CD14-positive monocyte (primary cell): Measurements from ENCODE around the gene FMR1NB. TPM values are rescaled to one million over a fixed set of nuclear protein-coding genes. Genes with fewer than 3 reads are reported as not detected.

Source experiments
- DNase-seq, 3 donors: peaks; one replicate each; pipeline ENCODE4 v3.0.0-alpha.2; 2011 to 2022
- H2AFZ ChIP-seq: 2 replicates; pipeline ENCODE4 v1.6.0; 2012; ENCODE audit warnings: mild to moderate bottlenecking, low read depth, low read length, inconsistent platforms; ENCODE audit not compliant: insufficient read depth, poor library complexity, severe bottlenecking
- H3K27ac ChIP-seq, 2 donors: 1 replicate in 1 of 2; 2 replicates in 1 of 2; pipeline ENCODE4 v1.5.1; 2012 to 2013; ENCODE audit warnings: low read length in 2 of 2, control low read depth in 1 of 2, inconsistent platforms in 1 of 2, low read depth in 1 of 2, mild to moderate bottlenecking in 1 of 2
- H3K27me3 ChIP-seq, 2 donors: one replicate each; pipeline versions ENCODE4 v1.6.0 to v1.6.1; 2011 to 2013; ENCODE audit warnings: low read length in 2 of 2; ENCODE audit not compliant: control insufficient read depth in 2 of 2, insufficient read depth in 2 of 2
- H3K36me3 ChIP-seq, 2 donors: replicated peaks in 1 of 2; 1 replicate in 1 of 2; 2 replicates in 1 of 2; pipeline versions ENCODE4 v1.5.1 to v1.6.1; 2012 to 2013; ENCODE audit warnings: low read length in 2 of 2, control low read depth in 1 of 2, inconsistent platforms in 1 of 2, mild to moderate bottlenecking in 1 of 2; ENCODE audit not compliant: insufficient read depth in 2 of 2, control insufficient read depth in 1 of 2
- H3K4me1 ChIP-seq, 2 donors: 1 replicate in 1 of 2; 2 replicates in 1 of 2; pipeline versions ENCODE4 v1.5.1 to v1.6.1; 2012 to 2013; ENCODE audit warnings: low read length in 2 of 2, control low read depth in 1 of 2, inconsistent platforms in 1 of 2, mild to moderate bottlenecking in 1 of 2, moderate library complexity in 1 of 2; ENCODE audit not compliant: insufficient read depth in 2 of 2, control insufficient read depth in 1 of 2
- H3K4me2 ChIP-seq: replicated peaks from 2 replicates; pipeline ENCODE3; 2012; ENCODE audit warnings: low read length, moderate library complexity, mild to moderate bottlenecking; ENCODE audit not compliant: poor library complexity, severe bottlenecking; ENCODE audit errors: extremely low read depth
- H3K4me3 ChIP-seq, 3 experiments: fragments of 200-600 bp in 1 of 3; sonication (generic) in 1 of 3; replicated peaks in 1 of 3; 1 replicate in 2 of 3; 2 replicates in 1 of 3; pipeline ENCODE4 v1.5.1; 2011 to 2013; ENCODE audit warnings: low read length in 3 of 3, mild to moderate bottlenecking in 3 of 3, control low read depth in 2 of 3, low read depth in 2 of 3, inconsistent platforms in 1 of 3, moderate library complexity in 1 of 3
- H3K79me2 ChIP-seq: 2 replicates; pipeline ENCODE4 v1.6.0; 2012; ENCODE audit warnings: mild to moderate bottlenecking, control low read depth, inconsistent platforms, low read length, moderate library complexity; ENCODE audit not compliant: insufficient read depth
- H3K9ac ChIP-seq: 2 replicates; pipeline ENCODE4 v1.6.0; 2017; ENCODE audit warnings: low read length, mild to moderate bottlenecking; ENCODE audit not compliant: insufficient read depth, poor library complexity, severe bottlenecking
- H3K9me3 ChIP-seq, 2 donors: replicated peaks in 1 of 2; 1 replicate in 1 of 2; 2 replicates in 1 of 2; pipeline versions ENCODE4 v1.5.1 to v1.6.1; 2012 to 2013; ENCODE audit warnings: low read length in 2 of 2, control low read depth in 1 of 2; ENCODE audit not compliant: control insufficient read depth in 1 of 2, insufficient read depth in 1 of 2
- H4K20me1 ChIP-seq: 2 replicates; pipeline ENCODE4 v1.6.0; 2012; ENCODE audit warnings: mild to moderate bottlenecking, low read length, control low read depth, moderate library complexity; ENCODE audit not compliant: insufficient read depth
- H3K27ac Mint-ChIP-seq, 7 donors: one replicate each; pipeline ENCODE4 v1.8.0; 2020; ENCODE audit warnings: mild to moderate bottlenecking in 7 of 7, mixed read lengths in 7 of 7, moderate library complexity in 6 of 7, inconsistent platforms in 2 of 7
- H3K27me3 Mint-ChIP-seq, 3 donors: one replicate each; pipeline ENCODE4 v1.8.0; 2021 to 2022; ENCODE audit warnings: low read depth in 3 of 3, mild to moderate bottlenecking in 3 of 3, mixed read lengths in 3 of 3, moderate library complexity in 3 of 3, inconsistent platforms in 1 of 3
- H3K36me3 Mint-ChIP-seq, 2 donors: one replicate each; pipeline ENCODE4 v1.8.0; 2020; ENCODE audit warnings: mixed read lengths in 2 of 2, inconsistent platforms in 1 of 2, mild to moderate bottlenecking in 1 of 2
- H3K4me1 Mint-ChIP-seq: one replicate; pipeline ENCODE4 v1.8.0; 2020; ENCODE audit warnings: mild to moderate bottlenecking, mixed read lengths
- H3K4me3 Mint-ChIP-seq, 2 donors: one replicate each; pipeline ENCODE4 v1.8.0; 2020; ENCODE audit warnings: mild to moderate bottlenecking in 2 of 2, mixed read lengths in 2 of 2, moderate library complexity in 1 of 2
- H3K9me3 Mint-ChIP-seq, 7 donors: one replicate each; pipeline ENCODE4 v1.8.0; 2020 to 2022; ENCODE audit warnings: mixed read lengths in 7 of 7, mild to moderate bottlenecking in 6 of 7, moderate library complexity in 6 of 7, inconsistent platforms in 2 of 7
- WGBS: methylation state at CpG from one replicate; pipeline ENCODE4 v1.1.5; 2013; ENCODE audit warnings: missing lambda C conversion rate; ENCODE audit not compliant: insufficient coverage; 5-methylcytosine and 5-hydroxymethylcytosine counted together
- intact Hi-C, 2 donors: fragments of 100-400 bp; cut with micrococcal nuclease; formaldehyde crosslinking; loops; one replicate each; pipeline versions ENCODE4 v1.15.0 to v1.15.1; 2023
- polyA plus RNA-seq, 3 donors: library from polyadenylated mRNA; depleted of rRNA in 1 of 3; unstranded in 2 of 3; stranded (reverse) in 1 of 3; fragments of 300-500 nt in 2 of 3; fragments of >200 nt in 1 of 3; fragmentation: Illumina TruSeq in 2 of 3; gene quantifications; 1 replicate in 2 of 3; 2 replicates in 1 of 3; pipeline ENCODE4 v1.2.3, GENCODE V29; 2012 to 2021
- TF ChIP-seq, protein P1 (sequence below): fragments of 200-600 bp; IDR thresholded peaks from one replicate; pipeline ENCODE4 v1.8.0; 2022; ENCODE audit warnings: antibody characterized with exemption, mild to moderate bottlenecking

FMR1NB gene
- polyA plus RNA-seq, 3 donors: not detected

DNA sequence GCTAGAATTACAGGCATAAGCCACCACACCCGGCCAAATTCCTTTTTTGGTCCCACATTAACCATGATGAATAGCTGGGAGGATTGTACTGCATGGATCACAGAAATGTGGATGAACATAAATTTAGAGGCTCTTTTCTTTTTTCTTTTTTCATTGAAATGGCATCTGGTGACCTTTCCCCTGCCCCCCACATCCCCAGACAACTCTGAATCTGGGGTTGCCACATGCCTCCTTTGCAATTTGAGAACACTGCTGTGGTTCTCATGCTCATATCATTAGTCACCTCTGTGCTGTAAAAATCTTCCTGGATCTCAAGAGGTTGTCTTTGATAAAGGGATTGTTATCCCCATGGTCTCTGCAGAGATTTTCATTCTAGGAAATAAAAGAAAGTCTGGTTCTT, 22.8 kb upstream of the FMR1NB start:
- H2AFZ ChIP-seq: no peak overlapping the region
- Mint-ChIP-seq H3K36me3 (no peaks in the 10 kb centered on the region), H3K27ac (no peak overlapping the region), H3K27me3 (peaks cover 0 to 2% (median 0%) of the 10 kb centered on the region in 3 donors), H3K9me3 (peaks cover 0 to 3% (median 0%) of the 10 kb centered on the region in 7 donors), H3K4me1 (no peaks in the 10 kb centered on the region), H3K4me3 (no peak overlapping the region)
- no peaks in the 10 kb centered on the region for H4K20me1 ChIP-seq
- H3K27ac ChIP-seq: no peak overlapping the region
- H3K36me3 ChIP-seq: no peaks in the 10 kb centered on the region
- no peak overlapping the region for H3K9ac ChIP-seq
- H3K4me3 ChIP-seq: no peak overlapping the region
- H3K4me1 ChIP-seq: no peaks in the 10 kb centered on the region
- H3K27me3 ChIP-seq: no peaks in the 10 kb centered on the region
- no CpG with 5 or more reads among the region's 1 CpG for WGBS
- H3K9me3 ChIP-seq: no peaks in the 10 kb centered on the region
- no peaks in the 10 kb centered on the region for H3K79me2 ChIP-seq
- intact Hi-C loops: no loop called here
- no peak overlapping the region for H3K4me2 ChIP-seq
- no peak for DNase-seq
- TF ChIP-seq, protein P1, sequence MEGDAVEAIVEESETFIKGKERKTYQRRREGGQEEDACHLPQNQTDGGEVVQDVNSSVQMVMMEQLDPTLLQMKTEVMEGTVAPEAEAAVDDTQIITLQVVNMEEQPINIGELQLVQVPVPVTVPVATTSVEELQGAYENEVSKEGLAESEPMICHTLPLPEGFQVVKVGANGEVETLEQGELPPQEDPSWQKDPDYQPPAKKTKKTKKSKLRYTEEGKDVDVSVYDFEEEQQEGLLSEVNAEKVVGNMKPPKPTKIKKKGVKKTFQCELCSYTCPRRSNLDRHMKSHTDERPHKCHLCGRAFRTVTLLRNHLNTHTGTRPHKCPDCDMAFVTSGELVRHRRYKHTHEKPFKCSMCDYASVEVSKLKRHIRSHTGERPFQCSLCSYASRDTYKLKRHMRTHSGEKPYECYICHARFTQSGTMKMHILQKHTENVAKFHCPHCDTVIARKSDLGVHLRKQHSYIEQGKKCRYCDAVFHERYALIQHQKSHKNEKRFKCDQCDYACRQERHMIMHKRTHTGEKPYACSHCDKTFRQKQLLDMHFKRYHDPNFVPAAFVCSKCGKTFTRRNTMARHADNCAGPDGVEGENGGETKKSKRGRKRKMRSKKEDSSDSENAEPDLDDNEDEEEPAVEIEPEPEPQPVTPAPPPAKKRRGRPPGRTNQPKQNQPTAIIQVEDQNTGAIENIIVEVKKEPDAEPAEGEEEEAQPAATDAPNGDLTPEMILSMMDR: no peak

DNA sequence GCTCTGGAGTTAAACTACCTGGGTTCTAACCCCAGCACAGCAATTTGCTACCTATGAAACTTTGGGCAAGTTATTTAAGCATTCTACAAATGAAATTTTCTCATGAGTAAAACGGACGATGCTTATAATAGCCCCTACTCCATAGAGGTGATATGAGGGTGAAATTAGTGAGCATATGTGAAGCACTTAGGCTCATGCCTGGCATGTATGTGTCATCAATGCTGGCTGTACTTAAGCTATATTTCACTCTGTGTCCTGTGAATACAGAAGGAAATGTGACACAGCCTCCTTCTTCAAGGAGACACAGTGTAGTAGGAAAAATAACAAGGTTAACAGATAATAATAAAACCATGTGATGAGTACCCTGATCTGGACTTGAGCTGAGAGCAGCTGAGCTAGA, 20.4 kb upstream of the FMR1NB start:
- Histone ChIP-seq H3K36me3 (no peaks in the 10 kb centered on the region), H3K9ac (no peak overlapping the region), H3K79me2 (no peaks in the 10 kb centered on the region), H2AFZ (no peak overlapping the region), H4K20me1 (no peaks in the 10 kb centered on the region), H3K4me3 (no peak overlapping the region), H3K4me1 (no peaks in the 10 kb centered on the region), H3K27me3 (no peaks in the 10 kb centered on the region), H3K4me2 (no peak overlapping the region), H3K9me3 (no peaks in the 10 kb centered on the region), H3K27ac (no peak overlapping the region)
- H3K27me3 Mint-ChIP-seq: peaks cover 0 to 1% (median 0%) of the 10 kb centered on the region in 3 donors
- H3K4me1 Mint-ChIP-seq: no peaks in the 10 kb centered on the region
- intact Hi-C loops: no loop called here
- no peak overlapping the region for H3K4me3 Mint-ChIP-seq
- WGBS: no CpG with 5 or more reads among the region's 2 CpGs
- no peaks in the 10 kb centered on the region for H3K36me3 Mint-ChIP-seq
- no peak overlapping the region for H3K27ac Mint-ChIP-seq
- TF ChIP-seq, protein P1: no peak
- DNase-seq: no peak
- peaks cover 0 to 3% (median 0%) of the 10 kb centered on the region in 7 donors for H3K9me3 Mint-ChIP-seq
